ENCODE data around the gene SCN8A. TPM values are rescaled to one million over a fixed set of nuclear protein-coding genes. Genes with fewer than 3 reads are reported as not detected.

Gene SCN8A
- total and polyA plus RNA-seq, 2 experiments from 2014 or later, result 0.88 to 3.7 TPM

DNA sequence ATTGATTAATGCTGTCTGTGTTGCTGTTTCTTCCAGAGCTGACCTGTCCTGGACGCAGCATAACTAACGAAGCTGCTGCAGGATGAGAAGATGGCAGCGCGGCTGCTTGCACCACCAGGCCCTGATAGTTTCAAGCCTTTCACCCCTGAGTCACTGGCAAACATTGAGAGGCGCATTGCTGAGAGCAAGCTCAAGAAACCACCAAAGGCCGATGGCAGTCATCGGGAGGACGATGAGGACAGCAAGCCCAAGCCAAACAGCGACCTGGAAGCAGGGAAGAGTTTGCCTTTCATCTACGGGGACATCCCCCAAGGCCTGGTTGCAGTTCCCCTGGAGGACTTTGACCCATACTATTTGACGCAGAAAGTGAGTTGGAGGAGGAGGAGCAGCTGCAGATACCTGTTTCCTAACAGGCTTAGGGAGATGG, 71.7 kb downstream of the SCN8A start:
- H3K27ac ChIP-seq, result no peak overlapping the region
- H3K27me3 ChIP-seq, result no peaks in the 10 kb centered on the region
- DNase-seq (ENCODE audit: low read depth in 1 of 2, low spot score in 1 of 2), result no peak
- TF ChIP-seq, protein P1, sequence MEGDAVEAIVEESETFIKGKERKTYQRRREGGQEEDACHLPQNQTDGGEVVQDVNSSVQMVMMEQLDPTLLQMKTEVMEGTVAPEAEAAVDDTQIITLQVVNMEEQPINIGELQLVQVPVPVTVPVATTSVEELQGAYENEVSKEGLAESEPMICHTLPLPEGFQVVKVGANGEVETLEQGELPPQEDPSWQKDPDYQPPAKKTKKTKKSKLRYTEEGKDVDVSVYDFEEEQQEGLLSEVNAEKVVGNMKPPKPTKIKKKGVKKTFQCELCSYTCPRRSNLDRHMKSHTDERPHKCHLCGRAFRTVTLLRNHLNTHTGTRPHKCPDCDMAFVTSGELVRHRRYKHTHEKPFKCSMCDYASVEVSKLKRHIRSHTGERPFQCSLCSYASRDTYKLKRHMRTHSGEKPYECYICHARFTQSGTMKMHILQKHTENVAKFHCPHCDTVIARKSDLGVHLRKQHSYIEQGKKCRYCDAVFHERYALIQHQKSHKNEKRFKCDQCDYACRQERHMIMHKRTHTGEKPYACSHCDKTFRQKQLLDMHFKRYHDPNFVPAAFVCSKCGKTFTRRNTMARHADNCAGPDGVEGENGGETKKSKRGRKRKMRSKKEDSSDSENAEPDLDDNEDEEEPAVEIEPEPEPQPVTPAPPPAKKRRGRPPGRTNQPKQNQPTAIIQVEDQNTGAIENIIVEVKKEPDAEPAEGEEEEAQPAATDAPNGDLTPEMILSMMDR (IDR thresholded peaks at IDR 0.05; ENCODE audit: low read depth, low read length), result no peak
- no peaks in the 10 kb centered on the region for H3K4me1 ChIP-seq (ENCODE audit: low read depth)
- H3K4me3 ChIP-seq, result no peak overlapping the region
- no peaks in the 10 kb centered on the region for H3K9me3 ChIP-seq (ENCODE audit: low read depth)
- no peaks in the 10 kb centered on the region for H3K36me3 ChIP-seq

DNA sequence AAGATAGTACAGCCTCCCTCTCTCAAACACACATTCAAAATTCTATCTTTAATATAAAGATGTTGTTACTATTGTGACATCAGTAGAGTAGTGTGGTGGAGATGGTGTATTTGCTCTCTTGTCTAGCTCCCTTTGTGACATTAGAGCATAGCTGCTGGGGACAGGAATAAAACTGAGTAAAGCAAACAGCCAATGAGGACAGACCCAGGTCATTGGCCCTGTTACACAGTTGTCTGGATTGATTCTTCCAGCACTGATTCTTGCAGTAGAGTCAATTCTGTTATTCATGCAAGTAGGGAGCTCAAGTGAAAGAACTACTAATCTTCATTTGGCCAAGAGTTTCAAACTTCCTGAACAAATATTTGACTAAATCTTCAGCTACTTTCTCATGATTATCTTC, 72.4 kb downstream of the SCN8A start:
- Histone ChIP-seq H3K27ac (no peak overlapping the region), H3K4me1 (ENCODE audit: low read depth) (no peaks in the 10 kb centered on the region), H3K36me3 (no peaks in the 10 kb centered on the region), H3K27me3 (no peaks in the 10 kb centered on the region), H3K4me3 (no peak overlapping the region), H3K9me3 (ENCODE audit: low read depth) (no peaks in the 10 kb centered on the region)
- DNase-seq (ENCODE audit: low read depth in 1 of 2, low spot score in 1 of 2), result no peak
- TF ChIP-seq, protein P1 (IDR thresholded peaks at IDR 0.05; ENCODE audit: low read depth, low read length), result no peak

DNA sequence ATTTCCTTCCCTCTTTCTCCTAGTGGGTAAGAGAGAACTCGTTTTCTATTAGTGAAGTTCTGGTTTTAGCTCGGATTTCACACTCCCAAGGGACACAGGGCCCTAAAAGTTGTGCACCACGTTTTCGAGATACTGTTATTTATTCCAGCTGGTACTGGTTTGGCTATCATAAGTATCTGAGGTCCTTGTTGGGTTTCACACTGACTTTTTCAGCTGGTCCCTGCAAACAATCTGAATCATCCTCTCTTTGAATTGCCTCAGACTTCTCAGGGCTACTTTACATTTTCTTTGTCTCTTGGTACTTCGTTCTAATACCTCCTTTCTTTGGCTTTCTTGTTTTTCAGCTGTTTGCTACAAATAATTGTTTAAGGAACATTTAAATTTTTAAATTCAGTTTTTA, 75.7 kb downstream of the SCN8A start:
- H3K9me3 ChIP-seq (ENCODE audit: low read depth), result no peaks in the 10 kb centered on the region
- no peaks in the 10 kb centered on the region for H3K4me1 ChIP-seq (ENCODE audit: low read depth)
- no peaks in the 10 kb centered on the region for H3K36me3 ChIP-seq
- H3K27ac ChIP-seq, result no peak overlapping the region
- TF ChIP-seq, protein P1 (IDR thresholded peaks at IDR 0.05; ENCODE audit: low read depth, low read length), result no peak
- no peak for DNase-seq (ENCODE audit: low read depth in 1 of 2, low spot score in 1 of 2)
- H3K4me3 ChIP-seq, result no peak overlapping the region
- H3K27me3 ChIP-seq, result no peaks in the 10 kb centered on the region

DNA sequence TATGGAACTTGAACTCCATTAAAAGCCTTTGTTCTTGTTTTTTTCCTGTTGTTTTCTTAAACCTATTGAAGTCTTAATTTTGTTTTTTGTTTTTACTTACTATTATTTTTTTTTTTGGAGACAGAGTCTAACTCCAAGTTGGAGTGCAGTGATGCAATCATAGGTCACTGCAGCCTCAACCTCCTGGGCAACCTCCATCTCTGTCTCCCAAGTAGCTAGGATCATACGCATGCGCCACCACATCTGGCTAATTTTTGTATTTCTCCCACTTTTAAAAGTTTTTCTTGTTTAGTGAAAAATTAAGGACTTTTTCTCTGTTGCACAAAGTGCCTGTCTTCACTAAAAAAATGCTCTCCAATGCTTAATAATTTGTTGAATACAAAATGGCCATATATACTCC, 76.2 kb downstream of the SCN8A start:
- Histone ChIP-seq H3K4me3 (no peak overlapping the region), H3K9me3 (ENCODE audit: low read depth) (no peaks in the 10 kb centered on the region), H3K4me1 (ENCODE audit: low read depth) (no peaks in the 10 kb centered on the region), H3K36me3 (no peaks in the 10 kb centered on the region), H3K27ac (no peak overlapping the region), H3K27me3 (no peaks in the 10 kb centered on the region)
- no peak for DNase-seq (ENCODE audit: low read depth in 1 of 2, low spot score in 1 of 2)
- TF ChIP-seq, protein P1 (IDR thresholded peaks at IDR 0.05; ENCODE audit: low read depth, low read length), result no peak

DNA sequence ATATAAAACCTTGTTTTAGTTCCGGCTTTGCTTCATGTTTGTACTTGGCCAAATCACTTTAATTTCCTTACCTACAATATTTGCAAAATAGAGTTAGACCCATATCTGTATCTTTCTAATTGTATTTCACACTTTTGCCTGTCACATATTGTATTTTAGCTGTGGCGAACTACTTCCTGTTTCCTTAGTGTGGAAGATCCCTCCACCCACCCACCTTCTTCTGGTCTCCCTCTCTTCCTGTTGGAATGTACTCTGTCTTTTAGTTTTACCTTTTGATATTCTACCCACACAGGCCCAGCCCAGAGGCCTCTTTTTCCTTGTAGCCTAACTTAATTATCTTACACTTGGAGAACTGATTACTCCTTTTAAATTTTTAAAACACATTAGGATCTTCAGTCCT, 78.2 kb downstream of the SCN8A start:
- TF ChIP-seq, protein P1 (IDR thresholded peaks at IDR 0.05; ENCODE audit: low read depth, low read length), result no peak
- no peak overlapping the region for H3K27ac ChIP-seq
- no peak for DNase-seq (ENCODE audit: low read depth in 1 of 2, low spot score in 1 of 2)
- H3K4me1 ChIP-seq (ENCODE audit: low read depth), result no peaks in the 10 kb centered on the region
- no peak overlapping the region for H3K4me3 ChIP-seq
- H3K36me3 ChIP-seq, result no peaks in the 10 kb centered on the region
- H3K9me3 ChIP-seq (ENCODE audit: low read depth), result no peaks in the 10 kb centered on the region
- H3K27me3 ChIP-seq, result no peaks in the 10 kb centered on the region

DNA sequence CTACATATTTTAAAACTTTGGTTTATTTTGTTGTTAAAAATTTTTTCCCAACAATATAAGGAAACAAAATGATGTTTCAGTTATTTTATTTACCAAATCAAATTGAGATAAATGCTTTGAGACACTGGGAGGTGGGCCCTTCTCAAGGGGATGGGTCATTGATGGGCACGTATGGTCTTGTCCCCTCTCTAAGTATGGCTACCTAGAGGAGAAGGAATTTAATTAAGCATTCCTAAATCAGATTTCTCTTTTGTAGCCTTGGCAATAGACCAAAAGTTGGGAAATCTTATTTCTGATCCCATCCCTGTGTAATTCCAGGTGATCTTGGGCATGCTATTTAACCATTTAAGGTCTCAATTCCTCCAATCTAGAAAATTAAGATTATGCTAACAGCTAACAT, 79.0 kb downstream of the SCN8A start:
- Histone ChIP-seq H3K4me1 (ENCODE audit: low read depth) (no peaks in the 10 kb centered on the region), H3K4me3 (no peak overlapping the region), H3K27me3 (no peaks in the 10 kb centered on the region), H3K36me3 (no peaks in the 10 kb centered on the region), H3K9me3 (ENCODE audit: low read depth) (no peaks in the 10 kb centered on the region), H3K27ac (no peak overlapping the region)
- no peak for DNase-seq (ENCODE audit: low read depth in 1 of 2, low spot score in 1 of 2)
- TF ChIP-seq, protein P1 (IDR thresholded peaks at IDR 0.05; ENCODE audit: low read depth, low read length), result no peak

All from cardiac muscle cell (in vitro differentiated cells and primary cell).